ENCODE data around the gene KCNQ1.

KCNQ1 gene

DNA sequence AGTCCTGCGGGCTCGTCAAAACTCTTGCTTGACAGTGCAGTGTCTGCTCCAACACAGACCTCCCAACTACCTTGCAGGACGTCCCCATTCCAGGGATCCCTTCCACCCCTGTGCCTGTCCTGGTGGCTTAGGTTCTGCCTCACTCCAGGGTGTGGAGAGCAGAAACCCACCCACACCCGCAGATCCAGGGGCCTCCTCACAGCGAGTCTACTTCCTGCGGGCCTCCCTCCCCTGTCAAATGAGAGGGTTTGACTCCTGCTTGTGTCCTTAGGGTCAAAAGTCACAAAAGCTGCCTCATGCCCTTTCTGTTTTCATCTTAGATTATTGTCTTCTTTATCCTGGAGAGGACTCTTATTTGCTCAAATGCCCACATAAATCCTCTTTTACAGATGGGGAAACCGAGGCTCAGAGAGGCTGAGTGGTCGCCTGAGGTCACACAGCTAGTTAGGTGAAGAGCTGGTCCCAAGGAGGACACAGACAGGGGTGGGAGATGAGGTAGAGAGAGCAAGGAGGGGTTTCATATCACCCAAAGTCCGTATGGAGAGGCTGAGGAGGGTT is 336.1 kb downstream of the KCNQ1 start:
- H3K27me3 ChIP-seq (ENCODE audit: control insufficient read depth, insufficient read depth, low read length): peaks cover 5% of the 10 kb centered on the region; the same call in 1 of the 2 replicates
- H3K9me3 ChIP-seq (ENCODE audit: control insufficient read depth, insufficient read depth, low read depth, low read length): 0 out of 2 replicates have a peak, but pooled peaks cover 3% of the 10 kb centered on the region
- no peak overlapping the region for H3K27ac ChIP-seq (ENCODE audit: low read depth, low read length)
- peaks cover 23% of the 10 kb centered on the region for H3K4me1 ChIP-seq (ENCODE audit: control insufficient read depth, insufficient read depth, low read length)
- no peak overlapping the region for H3K9ac ChIP-seq (ENCODE audit: low read length)
- no peaks in the 10 kb centered on the region for H3K36me3 ChIP-seq (ENCODE audit: control insufficient read depth, insufficient read depth, low read length)
- H3K4me3 ChIP-seq (ENCODE audit: low read depth, low read length): no peak overlapping the region

DNA sequence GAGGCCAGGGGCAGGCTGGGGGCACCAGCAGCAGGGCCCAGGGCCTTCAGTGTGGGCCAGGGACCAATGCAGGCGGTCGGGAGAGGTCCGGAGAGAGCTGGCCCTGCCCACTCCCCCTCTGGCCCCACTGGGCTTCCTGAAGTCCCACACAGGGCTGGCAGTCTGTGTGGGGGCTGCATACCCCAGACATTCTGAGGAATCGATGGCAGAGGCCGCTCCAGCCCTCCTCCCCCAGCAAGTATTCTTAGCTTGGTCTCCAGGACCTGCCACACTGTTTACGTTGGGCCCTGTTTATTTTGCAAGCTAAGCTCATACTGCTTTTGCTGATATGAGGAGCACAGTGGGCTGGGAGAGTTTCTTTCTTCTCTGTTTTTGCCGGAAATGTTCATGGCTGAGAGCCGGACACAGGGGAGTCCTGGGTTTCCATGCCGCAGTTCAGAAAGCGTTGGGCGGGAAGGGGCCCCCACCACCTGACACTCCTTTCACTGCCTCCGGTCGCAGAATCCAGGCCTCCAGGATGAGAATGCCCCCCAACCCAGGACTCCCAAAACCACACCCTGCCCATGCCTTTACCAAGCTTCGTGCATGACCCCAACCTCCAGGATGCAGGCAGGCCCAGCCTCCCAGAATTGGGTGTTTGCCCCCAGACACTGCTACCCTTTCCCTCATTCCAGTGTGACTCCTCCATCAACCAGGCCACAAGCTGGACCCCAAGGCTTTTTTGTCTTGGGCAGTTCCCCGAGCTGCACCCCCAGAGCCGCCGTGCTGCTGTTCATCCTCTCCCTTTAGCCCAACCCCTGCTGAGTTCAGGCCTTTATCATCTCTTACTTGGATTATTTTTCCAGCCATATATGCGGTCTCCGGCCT is 336.8 kb downstream of the KCNQ1 start:
- Histone ChIP-seq H3K4me1 (ENCODE audit: control insufficient read depth, insufficient read depth, low read length) (peaks cover 23% of the 10 kb centered on the region), H3K27ac (ENCODE audit: low read depth, low read length) (no peak overlapping the region), H3K9me3 (ENCODE audit: control insufficient read depth, insufficient read depth, low read depth, low read length) (peaks cover 6% of the 10 kb centered on the region; the same call in 1 of the 2 replicates), H3K27me3 (ENCODE audit: control insufficient read depth, insufficient read depth, low read length) (no peaks in the 10 kb centered on the region; the same call in 1 of the 2 replicates), H3K4me3 (ENCODE audit: low read depth, low read length) (no peak overlapping the region), H3K36me3 (ENCODE audit: control insufficient read depth, insufficient read depth, low read length) (no peaks in the 10 kb centered on the region), H3K9ac (ENCODE audit: low read length) (no peak overlapping the region)

DNA sequence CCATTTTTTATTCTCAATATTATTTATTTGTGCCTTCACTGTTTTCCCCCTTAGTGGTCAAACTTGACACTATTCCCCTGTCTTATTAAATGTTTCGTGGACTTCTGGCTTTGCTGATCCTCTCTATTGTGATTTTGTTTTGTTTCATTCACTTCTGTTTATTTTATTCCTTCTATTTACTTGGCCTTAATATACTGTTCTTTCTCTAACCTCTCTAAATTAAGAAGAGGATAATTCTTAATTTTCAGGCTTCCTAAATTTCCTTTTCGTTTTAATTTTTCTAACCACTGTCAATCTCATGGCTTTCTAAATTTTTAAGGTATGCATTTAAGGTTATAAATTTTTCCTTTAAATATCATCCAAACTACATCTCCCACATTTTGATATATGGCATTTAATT is 338.0 kb downstream of the KCNQ1 start:
- Histone ChIP-seq H3K27ac (ENCODE audit: low read depth, low read length) (no peak overlapping the region), H3K9ac (ENCODE audit: low read length) (no peak overlapping the region), H3K9me3 (ENCODE audit: control insufficient read depth, insufficient read depth, low read depth, low read length) (peaks cover 10% of the 10 kb centered on the region), H3K27me3 (ENCODE audit: control insufficient read depth, insufficient read depth, low read length) (no peaks in the 10 kb centered on the region; the same call in 1 of the 2 replicates), H3K4me1 (ENCODE audit: control insufficient read depth, insufficient read depth, low read length) (peaks cover 24% of the 10 kb centered on the region), H3K4me3 (ENCODE audit: low read depth, low read length) (no peak overlapping the region), H3K36me3 (ENCODE audit: control insufficient read depth, insufficient read depth, low read length) (no peaks in the 10 kb centered on the region)

DNA sequence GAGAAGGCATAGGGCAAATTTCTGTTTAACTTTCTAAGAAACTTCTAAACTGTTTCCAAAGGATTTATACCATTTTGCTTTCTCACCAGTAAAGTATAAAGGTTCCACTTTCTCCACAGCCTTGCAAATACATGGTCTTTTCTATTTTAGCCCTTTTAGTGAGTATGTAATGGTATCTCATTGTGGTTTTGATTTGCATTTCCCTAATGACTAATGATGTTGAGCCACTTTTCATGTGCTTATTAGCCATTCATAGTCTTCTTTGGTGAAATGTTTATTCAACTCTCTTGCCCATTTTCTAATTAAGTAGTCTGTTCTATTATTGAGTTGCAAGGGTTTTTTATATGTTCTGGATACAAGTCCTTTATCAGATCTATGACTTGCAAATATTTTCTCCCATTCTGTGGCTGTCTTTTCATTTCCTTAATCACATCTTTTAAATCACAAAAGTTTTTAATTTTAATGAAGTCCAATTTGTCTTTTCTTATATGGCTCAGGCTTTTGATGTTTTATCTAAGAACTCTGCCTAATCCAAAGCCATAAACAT is 338.8 kb downstream of the KCNQ1 start:
- Histone ChIP-seq H3K27me3 (ENCODE audit: control insufficient read depth, insufficient read depth, low read length) (peaks cover under 1% of the 10 kb centered on the region), H3K4me1 (ENCODE audit: control insufficient read depth, insufficient read depth, low read length) (peaks cover 31% of the 10 kb centered on the region), H3K9me3 (ENCODE audit: control insufficient read depth, insufficient read depth, low read depth, low read length) (peaks cover 10% of the 10 kb centered on the region), H3K4me3 (ENCODE audit: low read depth, low read length) (no peak overlapping the region), H3K36me3 (ENCODE audit: control insufficient read depth, insufficient read depth, low read length) (no peaks in the 10 kb centered on the region), H3K9ac (ENCODE audit: low read length) (no peak overlapping the region), H3K27ac (ENCODE audit: low read depth, low read length) (no peak overlapping the region)

DNA sequence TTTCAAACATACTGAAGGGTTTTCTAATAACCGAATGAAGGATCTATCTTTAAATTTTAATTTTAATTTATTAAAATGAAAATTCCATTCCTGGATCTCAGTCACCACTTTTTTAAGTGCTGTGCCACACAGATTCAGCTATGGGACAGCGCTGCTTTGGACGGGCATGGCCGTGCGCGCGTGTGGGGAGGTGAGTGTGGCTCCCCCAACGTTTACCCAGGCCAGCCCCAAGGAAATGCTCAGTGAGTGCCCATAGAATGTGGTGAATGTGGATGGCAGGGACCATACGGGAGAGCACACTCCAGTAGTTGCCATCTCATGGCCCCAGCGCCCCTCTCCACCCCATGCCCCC is 343.0 kb downstream of the KCNQ1 start:
- H3K9ac ChIP-seq (ENCODE audit: low read length): no peak overlapping the region
- H3K9me3 ChIP-seq (ENCODE audit: control insufficient read depth, insufficient read depth, low read depth, low read length): peaks cover 10% of the 10 kb centered on the region
- no peak overlapping the region for H3K27ac ChIP-seq (ENCODE audit: low read depth, low read length)
- peaks cover 19% of the 10 kb centered on the region for H3K4me1 ChIP-seq (ENCODE audit: control insufficient read depth, insufficient read depth, low read length)
- H3K27me3 ChIP-seq (ENCODE audit: control insufficient read depth, insufficient read depth, low read length): peaks cover 31% of the 10 kb centered on the region
- H3K36me3 ChIP-seq (ENCODE audit: control insufficient read depth, insufficient read depth, low read length): no peaks in the 10 kb centered on the region
- H3K4me3 ChIP-seq (ENCODE audit: low read depth, low read length): no peak overlapping the region

DNA sequence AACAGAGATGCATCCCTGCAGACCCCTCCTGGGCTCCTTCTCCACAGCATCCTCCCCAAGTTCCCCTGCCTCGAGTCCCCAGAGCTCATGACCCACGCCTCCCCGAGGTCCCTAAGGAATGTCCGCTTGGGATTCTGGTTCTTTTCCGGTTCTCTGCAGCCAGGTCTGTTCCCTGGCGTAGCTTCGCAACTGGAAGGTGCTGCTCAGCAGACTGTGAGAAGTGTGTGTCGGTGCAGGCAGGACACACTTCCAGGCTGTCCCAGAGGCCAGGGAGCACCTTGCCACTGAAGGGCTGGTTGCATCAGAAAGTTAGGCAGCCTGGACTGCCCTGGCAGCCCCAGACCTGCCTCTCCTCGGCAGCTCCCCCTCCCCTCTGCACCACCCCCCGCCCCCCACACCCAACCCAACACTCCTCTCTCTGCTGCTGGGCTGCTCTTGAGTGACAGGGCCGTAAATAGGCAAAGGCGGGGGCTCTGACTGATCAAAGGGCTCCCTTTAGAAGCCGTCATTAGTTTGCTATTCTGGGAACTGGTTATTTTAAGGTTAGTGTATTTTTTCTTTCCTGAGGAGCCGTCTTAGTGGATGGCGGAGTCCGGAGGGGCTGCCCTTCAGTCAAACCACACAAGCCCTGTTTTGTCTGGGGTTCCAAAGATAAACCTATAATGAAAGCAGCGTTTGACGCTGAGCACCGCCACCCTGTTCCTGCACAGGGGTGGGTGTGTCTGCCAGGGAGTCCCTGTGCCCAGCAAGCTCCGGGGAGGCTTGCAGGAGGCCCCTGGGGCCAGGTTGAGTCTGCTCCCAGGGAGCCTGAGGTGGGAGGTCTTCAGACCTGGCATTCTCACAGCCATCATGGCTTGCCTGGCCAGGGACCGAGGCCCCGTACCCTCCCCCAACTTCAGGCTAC is 343.6 kb downstream of the KCNQ1 start:
- Histone ChIP-seq H3K27ac (ENCODE audit: low read depth, low read length) (no peak overlapping the region), H3K4me1 (ENCODE audit: control insufficient read depth, insufficient read depth, low read length) (peaks cover 16% of the 10 kb centered on the region), H3K27me3 (ENCODE audit: control insufficient read depth, insufficient read depth, low read length) (peaks cover 31% of the 10 kb centered on the region), H3K4me3 (ENCODE audit: low read depth, low read length) (peak overlapping the region; percentile 18; the same call in 1 of the 2 replicates), H3K36me3 (ENCODE audit: control insufficient read depth, insufficient read depth, low read length) (no peaks in the 10 kb centered on the region), H3K9ac (ENCODE audit: low read length) (no peak overlapping the region), H3K9me3 (ENCODE audit: control insufficient read depth, insufficient read depth, low read depth, low read length) (peaks cover 10% of the 10 kb centered on the region)

DNA sequence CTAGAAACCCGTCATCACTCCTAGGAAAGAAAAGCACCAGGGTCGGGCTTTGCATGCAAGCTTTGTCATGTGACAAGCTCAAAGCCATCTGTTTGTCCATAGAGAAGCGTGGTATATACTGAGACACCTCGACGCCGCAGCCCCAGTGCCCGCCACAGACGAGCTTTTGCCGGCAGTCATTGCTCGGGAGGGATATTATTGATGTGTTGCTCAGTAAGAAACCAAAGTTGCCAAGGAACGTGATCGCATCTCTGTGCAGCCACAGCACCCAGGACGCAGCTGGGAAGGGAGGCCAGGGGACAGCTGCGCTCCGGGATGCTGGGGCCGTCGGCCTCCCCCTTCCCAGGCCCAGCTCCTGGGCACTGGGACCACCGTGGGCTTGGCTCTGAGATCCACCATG is 344.5 kb downstream of the KCNQ1 start:
- no peak overlapping the region for H3K4me3 ChIP-seq (ENCODE audit: low read depth, low read length)
- H3K9ac ChIP-seq (ENCODE audit: low read length): no peak overlapping the region
- H3K4me1 ChIP-seq (ENCODE audit: control insufficient read depth, insufficient read depth, low read length): peaks cover 13% of the 10 kb centered on the region
- peaks cover 10% of the 10 kb centered on the region for H3K9me3 ChIP-seq (ENCODE audit: control insufficient read depth, insufficient read depth, low read depth, low read length)
- no peak overlapping the region for H3K27ac ChIP-seq (ENCODE audit: low read depth, low read length)
- peaks cover 39% of the 10 kb centered on the region for H3K27me3 ChIP-seq (ENCODE audit: control insufficient read depth, insufficient read depth, low read length)
- H3K36me3 ChIP-seq (ENCODE audit: control insufficient read depth, insufficient read depth, low read length): no peaks in the 10 kb centered on the region

DNA sequence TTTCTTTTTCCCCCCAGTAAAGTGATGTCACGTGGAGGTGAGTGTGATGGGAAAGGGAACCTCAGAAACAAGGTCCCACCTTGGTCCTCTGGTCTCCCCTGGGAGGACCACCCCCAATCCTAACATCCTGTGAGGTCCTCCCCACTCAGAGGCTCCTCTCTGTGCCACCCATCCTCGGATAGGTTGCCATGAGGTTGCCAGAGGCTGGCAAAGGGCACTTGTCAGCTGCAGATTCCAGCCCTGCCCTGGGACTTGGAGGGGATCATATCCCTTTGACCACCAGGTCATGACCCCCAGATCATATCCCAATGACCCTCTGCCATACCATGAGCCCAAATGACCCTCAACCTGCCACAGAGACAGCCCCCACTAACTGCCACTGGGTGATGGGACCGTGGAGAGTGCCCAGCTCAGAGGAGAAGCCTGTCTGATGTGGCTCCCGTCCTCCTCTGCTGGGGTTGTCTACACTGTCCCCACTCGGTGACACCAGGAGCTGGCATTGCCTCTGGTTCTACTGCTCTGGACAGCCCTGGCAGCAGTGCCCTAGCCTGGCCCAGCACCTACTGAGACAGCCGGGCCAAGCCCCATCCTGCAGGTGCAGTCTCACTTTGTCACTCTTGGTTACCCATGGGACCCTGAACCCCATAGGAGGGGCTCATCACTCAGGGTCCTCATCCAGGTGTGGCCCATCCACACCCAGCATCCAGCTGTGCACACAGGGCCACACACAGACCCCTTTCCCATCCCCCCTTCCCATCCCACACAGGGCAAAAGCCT is 345.2 kb downstream of the KCNQ1 start:
- Histone ChIP-seq H3K36me3 (ENCODE audit: control insufficient read depth, insufficient read depth, low read length) (no peaks in the 10 kb centered on the region), H3K27me3 (ENCODE audit: control insufficient read depth, insufficient read depth, low read length) (peaks cover 46% of the 10 kb centered on the region), H3K9ac (ENCODE audit: low read length) (no peak overlapping the region), H3K27ac (ENCODE audit: low read depth, low read length) (no peak overlapping the region), H3K4me3 (ENCODE audit: low read depth, low read length) (no peak overlapping the region), H3K9me3 (ENCODE audit: control insufficient read depth, insufficient read depth, low read depth, low read length) (peaks cover 10% of the 10 kb centered on the region), H3K4me1 (ENCODE audit: control insufficient read depth, insufficient read depth, low read length) (peaks cover 13% of the 10 kb centered on the region)

DNA sequence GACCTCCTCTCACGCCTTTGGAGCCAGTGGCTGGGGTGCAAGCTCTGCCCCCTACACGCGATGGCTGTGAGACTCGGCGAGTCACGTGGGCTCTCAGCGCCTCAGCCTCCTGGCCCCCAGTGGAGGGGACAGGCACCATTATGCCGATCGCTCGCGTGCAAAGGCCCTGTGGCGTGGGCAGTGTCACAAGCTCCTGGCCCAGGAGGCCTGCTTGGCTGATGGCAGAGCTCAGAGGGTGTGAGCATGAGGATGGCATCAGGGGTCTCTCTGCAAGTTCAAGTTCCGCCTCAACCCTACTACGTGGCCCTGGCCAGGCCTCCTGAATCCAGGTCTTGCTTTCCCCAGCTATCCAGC is 345.7 kb downstream of the KCNQ1 start:
- H3K36me3 ChIP-seq (ENCODE audit: control insufficient read depth, insufficient read depth, low read length): no peaks in the 10 kb centered on the region
- peaks cover 47% of the 10 kb centered on the region for H3K27me3 ChIP-seq (ENCODE audit: control insufficient read depth, insufficient read depth, low read length)
- peaks cover 13% of the 10 kb centered on the region for H3K4me1 ChIP-seq (ENCODE audit: control insufficient read depth, insufficient read depth, low read length)
- peaks cover 10% of the 10 kb centered on the region for H3K9me3 ChIP-seq (ENCODE audit: control insufficient read depth, insufficient read depth, low read depth, low read length)
- no peak overlapping the region for H3K9ac ChIP-seq (ENCODE audit: low read length)
- H3K27ac ChIP-seq (ENCODE audit: low read depth, low read length): no peak overlapping the region
- H3K4me3 ChIP-seq (ENCODE audit: low read depth, low read length): no peak overlapping the region

DNA sequence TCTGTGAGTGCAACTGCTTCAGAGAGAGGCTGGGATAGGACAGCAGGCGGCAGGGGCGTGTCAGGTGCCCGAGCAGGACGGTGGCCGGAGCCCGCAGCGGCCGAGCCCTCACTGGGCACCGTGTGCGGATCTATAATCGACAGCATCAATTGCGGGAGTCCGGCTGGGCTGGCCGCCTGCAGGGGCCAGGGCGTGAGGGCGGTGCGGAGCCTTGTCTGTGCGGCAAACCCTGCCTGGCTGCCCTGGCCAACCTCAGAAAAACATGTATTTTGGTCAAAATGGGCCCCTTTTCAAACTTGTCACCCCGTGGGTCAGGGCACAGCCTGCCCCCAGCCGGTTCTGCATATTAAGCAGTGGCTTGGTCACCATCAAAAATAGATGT is 346.3 kb downstream of the KCNQ1 start:
- Histone ChIP-seq H3K9me3 (ENCODE audit: control insufficient read depth, insufficient read depth, low read depth, low read length) (peaks cover 6% of the 10 kb centered on the region), H3K9ac (ENCODE audit: low read length) (no peak overlapping the region), H3K4me1 (ENCODE audit: control insufficient read depth, insufficient read depth, low read length) (peaks cover 13% of the 10 kb centered on the region), H3K27me3 (ENCODE audit: control insufficient read depth, insufficient read depth, low read length) (peaks cover 47% of the 10 kb centered on the region), H3K27ac (ENCODE audit: low read depth, low read length) (no peak overlapping the region), H3K4me3 (ENCODE audit: low read depth, low read length) (no peak overlapping the region; the same call in 1 of the 2 replicates), H3K36me3 (ENCODE audit: control insufficient read depth, insufficient read depth, low read length) (no peaks in the 10 kb centered on the region)
